Neural cell (in vitro differentiated cells): ENCODE results near the gene COL27A1. TPM values are rescaled to one million over a fixed set of nuclear protein-coding genes. Genes with fewer than 3 reads are reported as not detected.

Source experiments
- H2AFZ ChIP-seq: fragments of 200-600, 300-800 bp; sonication (generic), shearing (Covaris generic); 2 replicates; pipeline ENCODE4 v1.6.0; 2014; ENCODE audit warnings: low read depth, mild to moderate bottlenecking, antibody characterized with exemption, low read length, moderate library complexity
- H3F3A ChIP-seq: fragments of 200-600 bp; shearing (Covaris generic); 2 replicates; pipeline ENCODE4 v1.6.1; 2016; ENCODE audit warnings: mild to moderate bottlenecking, moderate library complexity, mixed read lengths, antibody characterized with exemption, low read length; ENCODE audit not compliant: insufficient read depth, poor library complexity, severe bottlenecking
- H3K27ac ChIP-seq: fragments of 200-600, 300-800 bp; sonication (generic), shearing (Covaris generic); 2 replicates; pipeline ENCODE4 v1.5.1; 2014; ENCODE audit warnings: mild to moderate bottlenecking, low read length, moderate library complexity
- H3K27me3 ChIP-seq: fragments of 300-800, 200-600 bp; sonication (generic), shearing (Covaris generic); 2 replicates; pipeline ENCODE4 v1.6.0; 2014; ENCODE audit warnings: mild to moderate bottlenecking, low read depth, low read length, moderate library complexity; ENCODE audit not compliant: insufficient read depth
- H3K36me3 ChIP-seq: fragments of 300-800, 200-600 bp; sonication (generic), shearing (Covaris generic); 2 replicates; pipeline ENCODE4 v1.5.1; 2014; ENCODE audit warnings: mild to moderate bottlenecking, antibody characterized with exemption, low read length, moderate library complexity; ENCODE audit not compliant: insufficient read depth
- H3K4me2 ChIP-seq: fragments of 300-800, 200-600 bp; sonication (generic), shearing (Covaris generic); 2 replicates; pipeline ENCODE4 v1.6.0; 2014; ENCODE audit warnings: mild to moderate bottlenecking, low read length
- H3K4me3 ChIP-seq: fragments of 300-800, 200-600 bp; sonication (generic), shearing (Covaris generic); 2 replicates; pipeline ENCODE4 v1.5.1; 2014; ENCODE audit warnings: mild to moderate bottlenecking, low read length, moderate library complexity
- H3K79me2 ChIP-seq: fragments of 200-600 bp; shearing (Covaris generic); replicated peaks from 2 replicates; pipeline ENCODE4 v1.6.0; 2014; ENCODE audit warnings: mild to moderate bottlenecking, low read length, moderate library complexity; ENCODE audit not compliant: insufficient read depth
- H3K9ac ChIP-seq: fragments of 300-800, 200-600 bp; sonication (generic), shearing (Covaris generic); 2 replicates; pipeline ENCODE4 v1.6.1; 2016; ENCODE audit warnings: mild to moderate bottlenecking, low read length, mixed read lengths
- H3K9me2 ChIP-seq: fragments of 200-600 bp; shearing (Covaris generic); 2 replicates; pipeline ENCODE4 v1.6.1; 2016; ENCODE audit warnings: mild to moderate bottlenecking, low read length, mixed read lengths; ENCODE audit not compliant: insufficient read depth
- H3K9me3 ChIP-seq: fragments of 200-600, 300-800 bp; sonication (generic), shearing (Covaris generic); 2 replicates; pipeline ENCODE4 v1.6.1; 2016; ENCODE audit warnings: mild to moderate bottlenecking, mixed run types, low read length, moderate library complexity, mixed read lengths
- H4K20me1 ChIP-seq: fragments of 200-600 bp; shearing (Covaris generic); 2 replicates; pipeline ENCODE4 v1.6.1; 2016; ENCODE audit warnings: mild to moderate bottlenecking, mixed run types; ENCODE audit not compliant: insufficient read depth
- CTCF ChIP-seq: fragments of 450-650 bp; IDR thresholded peaks from 2 replicates; pipeline ENCODE4 v1.5.1; 2014; ENCODE audit warnings: antibody characterized with exemption, mild to moderate bottlenecking, moderate library complexity; ENCODE audit not compliant: poor library complexity, severe bottlenecking
- EP300 ChIP-seq: fragments of 450-650 bp; conservative IDR thresholded peaks from 2 replicates; pipeline ENCODE4 v1.6.1; 2014; ENCODE audit warnings: antibody characterized with exemption, mild to moderate bottlenecking, moderate library complexity; ENCODE audit not compliant: poor library complexity, severe bottlenecking
- EZH2 ChIP-seq: fragments of 200-600, 300-800 bp; shearing (Covaris generic), sonication (generic); IDR thresholded peaks from 2 replicates; pipeline ENCODE4 v1.6.1; 2014; ENCODE audit warnings: antibody characterized with exemption, low read length, borderline replicate concordance, mild to moderate bottlenecking; ENCODE audit not compliant: insufficient read depth, poor library complexity, severe bottlenecking
- MXI1 ChIP-seq: fragments of 450-650 bp; conservative IDR thresholded peaks from 2 replicates; pipeline ENCODE4 v1.6.1; 2014; ENCODE audit warnings: antibody characterized with exemption, mild to moderate bottlenecking; ENCODE audit not compliant: poor library complexity, severe bottlenecking
- POLR2AphosphoS5 ChIP-seq: IDR thresholded peaks from 2 replicates; pipeline ENCODE4 v1.6.1; 2012
- RAD21 ChIP-seq: fragments of 450-650 bp; conservative IDR thresholded peaks from 2 replicates; pipeline ENCODE4 v1.6.1; 2014; ENCODE audit warnings: antibody characterized with exemption, mild to moderate bottlenecking, moderate library complexity
- REST ChIP-seq: IDR thresholded peaks from 2 replicates; pipeline ENCODE4 v1.6.1; 2012; ENCODE audit warnings: borderline replicate concordance
- SMC3 ChIP-seq: fragments of 450-650 bp; conservative IDR thresholded peaks from 2 replicates; pipeline ENCODE4 v1.6.1; 2014; ENCODE audit warnings: antibody characterized with exemption, mild to moderate bottlenecking, moderate library complexity; ENCODE audit not compliant: poor library complexity
- TAF1 ChIP-seq: IDR thresholded peaks from 2 replicates; pipeline ENCODE4 v1.6.1; 2012; ENCODE audit warnings: low read depth
- polyA plus RNA-seq: library from polyadenylated mRNA; depleted of rRNA; stranded (reverse); fragments of >200 nt; gene quantifications from 2 replicates; pipeline ENCODE4 v1.2.3, GENCODE V29; 2014

COL27A1 gene
- polyA plus RNA-seq, 1 donor from 2014 or later: 0.25 TPM

GRCh38 chr9:114341152-114341830 is 186.0 kb downstream of the COL27A1 start:
- Histone ChIP-seq H3K27ac (no peak overlapping the region), H3K4me3 (no peak overlapping the region), H3F3A (no peaks in the 10 kb centered on the region), H2AFZ (no peak overlapping the region), H3K4me2 (no peak overlapping the region), H3K9me3 (no peaks in the 10 kb centered on the region), H3K36me3 (no peaks in the 10 kb centered on the region), H3K9me2 (no peaks in the 10 kb centered on the region), H3K79me2 (no peaks in the 10 kb centered on the region), H3K27me3 (no peaks in the 10 kb centered on the region), H3K9ac (no peak overlapping the region), H4K20me1 (no peaks in the 10 kb centered on the region)
- TF ChIP-seq EP300: no peak
- TF ChIP-seq EZH2: no peak
- no peak for TF ChIP-seq CTCF
- no peak for TF ChIP-seq TAF1
- TF ChIP-seq MXI1: no peak
- no peak for TF ChIP-seq RAD21
- TF ChIP-seq POLR2AphosphoS5: no peak
- TF ChIP-seq SMC3: no peak
- no peak for TF ChIP-seq REST

- H3K36me3 ChIP-seq: no peaks in the 10 kb centered on the region
- no peaks in the 10 kb centered on the region for H4K20me1 ChIP-seq
- no peak overlapping the region for H2AFZ ChIP-seq
- no peaks in the 10 kb centered on the region for H3K9me3 ChIP-seq
- no peak overlapping the region for H3K27ac ChIP-seq
- H3K4me3 ChIP-seq: no peak overlapping the region
- no peak overlapping the region for H3K9ac ChIP-seq
- no peak overlapping the region for H3K4me2 ChIP-seq
- H3F3A ChIP-seq: no peaks in the 10 kb centered on the region
- TF ChIP-seq TAF1 (no peak), CTCF (no peak), MXI1 (no peak), EZH2 (no peak), EP300 (no peak), SMC3 (no peak), REST (no peak), RAD21 (no peak), POLR2AphosphoS5 (no peak)
- H3K79me2 ChIP-seq: no peaks in the 10 kb centered on the region
- H3K9me2 ChIP-seq: no peaks in the 10 kb centered on the region
- no peaks in the 10 kb centered on the region for H3K27me3 ChIP-seq
Observed at GRCh38 chr9:114341991-114342390, 186.7 kb downstream of the COL27A1 start.
